A673 (cell line): ENCODE data around the gene TAS1R1.

Experiments
- EZH2 ChIP-seq: fragments of 200-600 bp; sonication (generic); IDR thresholded peaks from 2 replicates; pipeline ENCODE4 v1.6.1; 2017; ENCODE audit warnings: borderline replicate concordance, low read depth, mild to moderate bottlenecking, mixed read lengths, antibody characterized with exemption, low read length; ENCODE audit not compliant: poor library complexity, severe bottlenecking
- TF ChIP-seq, protein P1 (sequence below): fragments of 300-800, 200-600 bp; sonication (generic); conservative IDR thresholded peaks from 2 replicates; pipeline ENCODE4 v1.5.1; 2017; ENCODE audit warnings: low read depth, mild to moderate bottlenecking, antibody characterized with exemption, low read length, moderate library complexity, mixed read lengths

DNA sequence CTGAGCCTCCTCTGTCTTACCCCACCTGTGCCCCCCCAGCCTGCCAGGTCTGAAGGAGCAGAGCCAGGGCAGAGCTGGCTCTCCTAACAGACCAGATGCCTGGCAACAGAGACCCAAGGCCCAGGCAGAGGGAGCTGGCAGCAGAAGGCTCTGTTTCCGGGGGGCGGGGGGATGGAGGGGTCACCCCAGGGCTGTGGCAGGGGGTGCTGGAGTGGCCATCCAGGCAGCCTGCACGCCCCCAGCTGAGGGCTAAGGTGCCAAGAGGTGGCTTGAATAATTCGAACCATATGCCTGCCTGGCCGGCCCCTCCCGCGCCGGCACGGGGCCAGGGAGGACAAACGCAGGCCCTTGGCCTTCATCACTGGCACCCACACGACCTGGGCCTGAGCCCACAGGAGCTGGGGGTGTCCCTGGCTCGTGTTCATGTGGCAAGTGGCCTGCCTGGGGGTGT is 47.6 kb upstream of the TAS1R1 start:
- TF ChIP-seq, protein P1, sequence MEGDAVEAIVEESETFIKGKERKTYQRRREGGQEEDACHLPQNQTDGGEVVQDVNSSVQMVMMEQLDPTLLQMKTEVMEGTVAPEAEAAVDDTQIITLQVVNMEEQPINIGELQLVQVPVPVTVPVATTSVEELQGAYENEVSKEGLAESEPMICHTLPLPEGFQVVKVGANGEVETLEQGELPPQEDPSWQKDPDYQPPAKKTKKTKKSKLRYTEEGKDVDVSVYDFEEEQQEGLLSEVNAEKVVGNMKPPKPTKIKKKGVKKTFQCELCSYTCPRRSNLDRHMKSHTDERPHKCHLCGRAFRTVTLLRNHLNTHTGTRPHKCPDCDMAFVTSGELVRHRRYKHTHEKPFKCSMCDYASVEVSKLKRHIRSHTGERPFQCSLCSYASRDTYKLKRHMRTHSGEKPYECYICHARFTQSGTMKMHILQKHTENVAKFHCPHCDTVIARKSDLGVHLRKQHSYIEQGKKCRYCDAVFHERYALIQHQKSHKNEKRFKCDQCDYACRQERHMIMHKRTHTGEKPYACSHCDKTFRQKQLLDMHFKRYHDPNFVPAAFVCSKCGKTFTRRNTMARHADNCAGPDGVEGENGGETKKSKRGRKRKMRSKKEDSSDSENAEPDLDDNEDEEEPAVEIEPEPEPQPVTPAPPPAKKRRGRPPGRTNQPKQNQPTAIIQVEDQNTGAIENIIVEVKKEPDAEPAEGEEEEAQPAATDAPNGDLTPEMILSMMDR: no peak
- no peak for TF ChIP-seq EZH2
